B cell (primary cell): ENCODE measurements around the gene RBM25. TPM values are rescaled to one million over a fixed set of nuclear protein-coding genes. Genes with fewer than 3 reads are reported as not detected.

Experiments used
- ATAC-seq: fragments of 200-7000 bp; cut with Tn5 transposase; one replicate; pipeline ENCODE4 v1.10.0; 2021; ENCODE audit warnings: low read depth, mild to moderate bottlenecking, moderate number of reproducible peaks, moderate library complexity
- CTCF ChIA-PET: fragments of 350-600 bp; sonication (Branson Sonifier 250); formaldehyde crosslinking; loops from one replicate; lab custom pipeline; 2021; ENCODE audit warnings: antibody characterized with exemption, inconsistent platforms; lab: Charles Lee
- POLR2A ChIA-PET: fragments of 350-600 bp; sonication (Branson Sonifier 250); formaldehyde crosslinking; loops from one replicate; lab custom pipeline; 2021; ENCODE audit warnings: antibody characterized with exemption; lab: Charles Lee
- DNase-seq: peaks from one replicate; pipeline ENCODE4 v3.0.0; 2013
- H2AFZ ChIP-seq: 2 replicates; pipeline ENCODE4 v1.6.1; 2012; ENCODE audit warnings: mild to moderate bottlenecking, low read depth, low read length; ENCODE audit not compliant: insufficient read depth, poor library complexity, severe bottlenecking
- H3K27ac ChIP-seq, 2 donors: 1 replicate in 1 of 2; 2 replicates in 1 of 2; pipeline ENCODE4 v1.5.1; 2012 to 2013; ENCODE audit warnings: low read length in 2 of 2, mild to moderate bottlenecking in 2 of 2, moderate library complexity in 1 of 2
- H3K27me3 ChIP-seq, 4 experiments: fragments of 200-600 bp in 1 of 4; sonication (generic) in 1 of 4; replicated peaks in 1 of 4; 1 replicate in 2 of 4; 2 replicates in 2 of 4; pipeline versions ENCODE4 v1.6.1 to v1.7.0; 2013 to 2016; ENCODE audit warnings: low read length in 3 of 4, mild to moderate bottlenecking in 2 of 4, mixed read lengths in 1 of 4, moderate library complexity in 1 of 4; ENCODE audit not compliant: insufficient read depth in 4 of 4, control insufficient read depth in 3 of 4; ENCODE audit errors: control extremely low read depth in 1 of 4
- H3K36me3 ChIP-seq, 2 experiments: replicated peaks in 1 of 2; 1 replicate in 1 of 2; 2 replicates in 1 of 2; pipeline versions ENCODE4 v1.6.1 to v1.7.1; 2013; ENCODE audit warnings: low read length in 1 of 2; ENCODE audit not compliant: insufficient read depth in 2 of 2, control insufficient read depth in 1 of 2; ENCODE audit errors: control extremely low read depth in 1 of 2, extremely low read depth in 1 of 2
- H3K4me1 ChIP-seq, 2 donors: fragments of 200-600 bp in 1 of 2; sonication (generic) in 1 of 2; 1 replicate in 1 of 2; 2 replicates in 1 of 2; pipeline versions ENCODE4 v1.5.1 to v1.6.1; 2013 to 2017; ENCODE audit warnings: low read length in 2 of 2; ENCODE audit not compliant: control insufficient read depth in 2 of 2, insufficient read depth in 2 of 2
- H3K4me2 ChIP-seq: replicated peaks from 2 replicates; pipeline ENCODE3; 2012; ENCODE audit warnings: mild to moderate bottlenecking, low read depth, low read length; ENCODE audit not compliant: poor library complexity, severe bottlenecking
- H3K4me3 ChIP-seq, 5 experiments: fragments of 200-600 bp in 1 of 5; sonication (generic) in 1 of 5; 1 replicate in 3 of 5; 2 replicates in 2 of 5; pipeline versions ENCODE4 v1.5.1 to v1.7.0; 2011 to 2016; ENCODE audit warnings: low read length in 4 of 5, mild to moderate bottlenecking in 4 of 5, low read depth in 2 of 5, control low read depth in 1 of 5, moderate library complexity in 1 of 5; ENCODE audit not compliant: insufficient read depth in 1 of 5; ENCODE audit errors: control extremely low read depth in 1 of 5, extremely low read depth in 1 of 5
- H3K79me2 ChIP-seq: fragments of 200-600 bp; sonication (generic); one replicate; pipeline ENCODE4 v1.6.0; 2016; ENCODE audit warnings: low read length; ENCODE audit not compliant: control insufficient read depth, insufficient read depth
- H3K9ac ChIP-seq: fragments of 200-600 bp; sonication (generic); 2 replicates; pipeline ENCODE4 v1.6.1; 2017; ENCODE audit warnings: mild to moderate bottlenecking, low read length, moderate library complexity
- H3K9me3 ChIP-seq, 3 donors: one replicate each; pipeline versions ENCODE4 v1.6.1 to v1.7.1; 2013; ENCODE audit warnings: low read length in 2 of 3; ENCODE audit not compliant: control insufficient read depth in 2 of 3, insufficient read depth in 1 of 3; ENCODE audit errors: control extremely low read depth in 1 of 3
- H4K20me1 ChIP-seq: 2 replicates; pipeline ENCODE4 v1.6.0; 2012; ENCODE audit warnings: mild to moderate bottlenecking, low read length; ENCODE audit not compliant: insufficient read depth, control insufficient read depth, poor library complexity, severe bottlenecking
- H3K27ac Mint-ChIP-seq: one replicate; pipeline ENCODE4 v1.8.0; 2021; ENCODE audit warnings: mixed read lengths
- H3K27me3 Mint-ChIP-seq: one replicate; pipeline ENCODE4 v1.8.0; 2021; ENCODE audit warnings: mixed read lengths
- H3K4me1 Mint-ChIP-seq: one replicate; pipeline ENCODE4 v1.8.0; 2021; ENCODE audit warnings: mixed read lengths
- H3K4me3 Mint-ChIP-seq: one replicate; pipeline ENCODE4 v1.8.0; 2021; ENCODE audit warnings: mixed read lengths
- H3K9me3 Mint-ChIP-seq: one replicate; pipeline ENCODE4 v1.8.0; 2022; ENCODE audit warnings: mixed read lengths; ENCODE audit not compliant: insufficient read depth
- EZH2 ChIP-seq: IDR thresholded peaks from 2 replicates; pipeline ENCODE4 v1.6.1; 2012; ENCODE audit warnings: borderline replicate concordance, low read depth, mild to moderate bottlenecking, moderate library complexity, low read length; ENCODE audit not compliant: insufficient read depth, poor library complexity, severe bottlenecking
- WGBS: methylation state at CpG from one replicate; pipeline ENCODE4 v1.1.5; 2013; ENCODE audit warnings: missing lambda C conversion rate; ENCODE audit not compliant: insufficient coverage; 5-methylcytosine and 5-hydroxymethylcytosine counted together
- intact Hi-C: fragments of 100-400 bp; cut with micrococcal nuclease; formaldehyde crosslinking; loops from one replicate; pipeline ENCODE4 v1.10.0; 2022
- polyA plus RNA-seq: library from polyadenylated mRNA; depleted of rRNA; stranded (reverse); fragments of >200 nt; gene quantifications from 2 replicates; pipeline ENCODE4 v1.2.3, GENCODE V29; 2012
- total RNA-seq, 2 donors: library from RNA; stranded (reverse); fragments of 120-200 nt in 1 of 2; gene quantifications; 1 replicate in 1 of 2; 2 replicates in 1 of 2; pipeline versions ENCODE4 v1.2.3 to v1.2.4, GENCODE V29; 2013 to 2022
- TF ChIP-seq, protein P1 (sequence below): fragments of 200-600 bp; IDR thresholded peaks from one replicate; pipeline ENCODE4 v1.8.0; 2022; ENCODE audit warnings: antibody characterized with exemption, mild to moderate bottlenecking

Gene RBM25
- total and polyA plus RNA-seq, 2 donors (not counting 1 experiment from before 2014, with no cell fraction given) = 20.2 to 137 TPM

DNA sequence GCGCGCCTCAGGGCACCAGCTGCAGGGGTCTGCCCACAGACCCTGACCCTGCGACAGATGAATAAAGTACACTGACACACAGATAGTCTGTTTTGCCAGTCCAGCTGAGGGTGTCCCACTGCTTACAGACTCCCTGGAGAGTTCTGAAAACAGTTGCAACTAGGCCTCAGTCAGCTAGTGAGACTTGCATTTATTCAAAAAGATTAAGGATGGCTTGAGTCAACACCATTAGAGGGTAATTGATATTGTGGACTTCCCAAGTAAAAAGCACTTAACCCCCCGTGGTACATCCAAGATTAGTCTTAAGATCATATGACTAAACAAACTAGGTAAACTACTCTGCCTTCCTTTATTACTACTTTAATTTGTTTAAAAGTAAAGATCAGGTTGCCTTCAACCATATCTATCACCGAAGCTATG lies 66.8 kb downstream of the RBM25 start:
- Histone ChIP-seq H3K4me1 (no peaks in the 10 kb centered on the region), H3K79me2 (no peaks in the 10 kb centered on the region), H3K4me3 (no peak overlapping the region), H4K20me1 (no peaks in the 10 kb centered on the region), H2AFZ (no peak overlapping the region), H3K9ac (no peak overlapping the region), H3K27ac (no peak overlapping the region), H3K36me3 (peaks cover 6 to 31% of the 10 kb centered on the region in 2 experiments), H3K9me3 (no peaks in the 10 kb centered on the region), H3K27me3 (no peaks in the 10 kb centered on the region), H3K4me2 (no peak overlapping the region)
- intact Hi-C loops = no loop called here
- no peak overlapping the region for H3K27ac Mint-ChIP-seq
- no peaks in the 10 kb centered on the region for H3K4me1 Mint-ChIP-seq
- CTCF ChIA-PET = no interaction called here
- ATAC-seq (no peak), DNase-seq (no peak)
- 96% methylated on average over 3 of the region's 5 CpGs for WGBS
- POLR2A ChIA-PET = no interaction called here
- no peaks in the 10 kb centered on the region for H3K27me3 Mint-ChIP-seq
- H3K9me3 Mint-ChIP-seq = no peaks in the 10 kb centered on the region
- no peak for TF ChIP-seq EZH2
- TF ChIP-seq, protein P1, sequence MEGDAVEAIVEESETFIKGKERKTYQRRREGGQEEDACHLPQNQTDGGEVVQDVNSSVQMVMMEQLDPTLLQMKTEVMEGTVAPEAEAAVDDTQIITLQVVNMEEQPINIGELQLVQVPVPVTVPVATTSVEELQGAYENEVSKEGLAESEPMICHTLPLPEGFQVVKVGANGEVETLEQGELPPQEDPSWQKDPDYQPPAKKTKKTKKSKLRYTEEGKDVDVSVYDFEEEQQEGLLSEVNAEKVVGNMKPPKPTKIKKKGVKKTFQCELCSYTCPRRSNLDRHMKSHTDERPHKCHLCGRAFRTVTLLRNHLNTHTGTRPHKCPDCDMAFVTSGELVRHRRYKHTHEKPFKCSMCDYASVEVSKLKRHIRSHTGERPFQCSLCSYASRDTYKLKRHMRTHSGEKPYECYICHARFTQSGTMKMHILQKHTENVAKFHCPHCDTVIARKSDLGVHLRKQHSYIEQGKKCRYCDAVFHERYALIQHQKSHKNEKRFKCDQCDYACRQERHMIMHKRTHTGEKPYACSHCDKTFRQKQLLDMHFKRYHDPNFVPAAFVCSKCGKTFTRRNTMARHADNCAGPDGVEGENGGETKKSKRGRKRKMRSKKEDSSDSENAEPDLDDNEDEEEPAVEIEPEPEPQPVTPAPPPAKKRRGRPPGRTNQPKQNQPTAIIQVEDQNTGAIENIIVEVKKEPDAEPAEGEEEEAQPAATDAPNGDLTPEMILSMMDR = no peak
- H3K4me3 Mint-ChIP-seq = no peak overlapping the region

DNA sequence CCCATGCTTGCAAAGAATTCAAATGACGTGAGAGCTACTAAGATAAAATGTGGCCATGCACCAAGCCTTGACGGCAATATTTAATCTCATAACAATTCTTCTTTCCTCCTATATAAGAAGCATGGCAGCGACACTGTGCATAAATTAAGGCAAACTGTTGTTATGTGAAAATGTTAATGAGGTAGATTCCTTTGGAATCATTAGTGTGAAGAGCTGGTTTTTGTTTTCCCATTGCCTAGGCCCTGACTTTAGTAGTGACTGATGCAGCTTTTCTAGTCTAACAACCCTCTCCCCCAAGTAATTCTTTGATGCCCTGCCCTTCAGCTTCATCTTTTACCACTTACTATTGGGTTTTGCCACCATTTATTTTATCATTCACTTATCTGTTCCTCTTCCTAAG lies 67.4 kb downstream of the RBM25 start:
- Histone ChIP-seq H3K4me2 (no peak overlapping the region), H4K20me1 (no peaks in the 10 kb centered on the region), H3K79me2 (no peaks in the 10 kb centered on the region), H3K4me3 (no peak overlapping the region), H3K4me1 (no peaks in the 10 kb centered on the region), H2AFZ (no peak overlapping the region), H3K9me3 (no peaks in the 10 kb centered on the region), H3K36me3 (peaks cover 3 to 25% of the 10 kb centered on the region in 2 experiments), H3K27me3 (no peaks in the 10 kb centered on the region), H3K27ac (no peak overlapping the region), H3K9ac (no peak overlapping the region)
- no peaks in the 10 kb centered on the region for H3K27me3 Mint-ChIP-seq
- WGBS = no CpG with 5 or more reads among the region's 3 CpGs
- CTCF ChIA-PET = no interaction called here
- H3K4me3 Mint-ChIP-seq = no peak overlapping the region
- no peaks in the 10 kb centered on the region for H3K9me3 Mint-ChIP-seq
- H3K27ac Mint-ChIP-seq = peak overlapping the region; percentile 34
- POLR2A ChIA-PET = no interaction called here
- TF ChIP-seq EZH2 = no peak
- TF ChIP-seq, protein P1 = no peak
- no peaks in the 10 kb centered on the region for H3K4me1 Mint-ChIP-seq
- ATAC-seq (no peak), DNase-seq (no peak)
- intact Hi-C loops = no loop called here
